Activated CD8-positive, alpha-beta memory T cell treated with anti-CD3 and anti-CD28 coated beads, Interleukin-2, amount 50 U/mL, for 1 hour (primary cell): ENCODE measurements around the gene TUT4.

ENCODE experiments used
- DNase-seq: peaks from one replicate; pipeline ENCODE4 v3.0.0-alpha.2; 2020; ENCODE audit errors: extremely low read depth

Gene TUT4

GRCh38 chr1:52469108-52469507 is 83.8 kb downstream of the TUT4 start:
- DNase-seq: no peak

DNA sequence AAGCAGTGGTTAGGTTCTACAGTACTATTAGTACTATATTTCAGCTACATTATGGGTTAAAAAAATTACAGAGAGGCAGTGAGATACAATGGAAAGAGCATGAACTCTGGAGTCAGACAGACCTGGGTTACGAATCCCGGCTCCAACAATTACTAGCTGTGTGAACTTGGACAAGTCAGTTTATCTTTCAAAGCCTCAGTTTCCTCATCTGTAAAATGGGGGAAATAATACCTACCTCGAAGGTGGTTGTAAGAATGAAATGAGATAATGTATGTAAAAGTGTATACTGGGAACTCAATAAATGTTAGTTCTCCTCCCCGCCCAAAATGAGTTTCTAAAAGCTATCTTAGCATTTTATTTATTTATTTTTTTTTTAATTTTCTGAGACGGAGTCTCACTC is 89.0 kb downstream of the TUT4 start:
- no peak for DNase-seq

DNA sequence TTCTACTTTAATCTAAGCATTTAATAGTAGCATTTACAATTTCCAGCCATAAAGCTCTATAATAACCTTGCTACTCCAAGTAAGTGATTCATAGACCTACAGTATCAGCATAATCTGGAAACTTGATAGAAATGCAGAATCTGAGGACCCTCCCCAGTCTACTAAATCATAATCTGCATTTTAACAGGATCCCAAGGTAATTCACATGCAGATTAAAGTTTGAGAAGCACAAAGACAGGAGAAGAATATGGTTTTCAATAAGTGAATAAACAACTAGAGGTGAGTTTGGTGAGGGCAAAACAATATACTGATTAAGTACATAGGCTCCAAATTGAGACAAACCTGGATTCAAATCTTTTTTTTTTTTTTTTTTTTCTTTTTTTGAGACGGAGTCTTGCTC is 91.1 kb downstream of the TUT4 start:
- no peak for DNase-seq

DNA sequence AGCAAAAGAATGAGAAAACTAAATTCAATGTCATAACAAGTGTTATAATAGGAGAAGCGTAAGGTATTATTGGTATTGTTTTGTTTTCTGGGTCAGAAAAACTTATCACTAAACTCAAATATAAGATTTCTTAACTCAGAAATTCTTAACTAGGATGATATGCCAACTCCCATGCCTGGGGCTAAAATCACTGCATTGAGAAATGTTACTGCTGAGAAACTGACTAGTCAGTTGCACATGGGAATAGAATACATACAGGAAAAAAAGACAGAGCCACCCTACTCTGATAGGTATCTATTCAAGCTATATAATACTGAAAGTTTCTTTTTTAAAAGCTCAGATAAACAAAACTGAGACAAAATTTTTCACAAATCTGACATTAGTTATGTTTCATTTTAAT is 92.2 kb downstream of the TUT4 start:
- no peak for DNase-seq

GRCh38 chr1:52455686-52456085 is 97.2 kb downstream of the TUT4 start:
- no peak for DNase-seq

DNA sequence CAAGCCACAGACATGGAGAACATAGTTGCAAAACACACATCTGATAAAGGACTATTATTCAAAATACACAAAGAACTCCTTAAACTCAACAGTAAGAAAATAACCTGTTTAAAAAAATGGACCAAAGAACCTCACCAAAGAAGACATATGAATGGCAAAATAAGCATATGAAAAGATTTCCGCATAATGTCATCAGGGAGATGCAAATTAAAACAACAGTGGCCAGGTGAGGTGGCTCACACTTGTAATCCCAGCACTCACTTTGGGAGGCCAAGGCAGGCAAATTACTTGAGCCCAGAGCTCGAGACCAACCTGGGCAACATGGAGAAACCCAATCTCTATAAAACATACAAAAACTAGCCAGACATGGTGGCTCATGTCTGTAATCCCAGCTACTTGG is 98.1 kb downstream of the TUT4 start:
- no peak for DNase-seq

DNA sequence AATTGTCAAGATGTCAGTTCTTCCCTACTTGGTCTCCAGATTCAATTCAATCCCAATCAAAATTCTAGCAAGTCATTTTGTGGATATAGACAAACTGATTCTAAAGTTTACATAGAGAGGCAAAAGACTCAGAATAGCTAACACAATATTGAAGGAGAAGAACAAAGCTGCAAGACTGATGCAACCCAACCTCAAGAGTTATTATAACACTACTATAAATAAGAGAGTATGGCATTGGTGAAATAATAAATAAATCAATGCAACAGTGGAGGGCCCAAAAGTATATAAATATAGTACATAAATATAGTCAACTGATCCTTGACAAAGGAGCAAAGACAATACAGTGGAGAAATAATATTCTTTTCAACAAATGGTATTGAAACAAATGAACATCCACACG is 98.8 kb downstream of the TUT4 start:
- no peak for DNase-seq

- no peak for DNase-seq
Observed at GRCh38 chr1:52444463-52444862, 108.4 kb downstream of the TUT4 start.

GRCh38 chr1:52439976-52440375 is 112.9 kb downstream of the TUT4 start:
- DNase-seq: no peak

DNA sequence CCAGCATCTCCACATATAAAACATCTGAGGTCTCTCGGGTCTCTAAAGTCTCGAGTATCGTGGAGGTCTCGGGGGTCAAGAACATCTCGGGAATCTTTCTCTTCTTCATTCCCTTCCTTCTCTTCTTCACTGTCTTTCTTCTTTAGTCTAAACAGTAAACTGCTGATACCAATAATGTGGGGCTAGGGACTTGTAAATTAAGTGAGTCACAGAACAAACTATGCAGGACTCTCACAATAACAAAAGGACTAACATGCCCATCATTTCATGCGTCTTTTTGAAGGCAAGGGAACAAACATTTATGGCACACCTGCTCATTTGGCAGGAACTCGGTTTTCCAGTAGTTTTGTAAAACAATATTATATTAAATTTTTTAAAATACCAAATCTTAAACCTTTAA is 116.1 kb downstream of the TUT4 start:
- no peak for DNase-seq

- DNase-seq: no peak
Observed at GRCh38 chr1:52435650-52436049, 117.2 kb downstream of the TUT4 start.

DNA sequence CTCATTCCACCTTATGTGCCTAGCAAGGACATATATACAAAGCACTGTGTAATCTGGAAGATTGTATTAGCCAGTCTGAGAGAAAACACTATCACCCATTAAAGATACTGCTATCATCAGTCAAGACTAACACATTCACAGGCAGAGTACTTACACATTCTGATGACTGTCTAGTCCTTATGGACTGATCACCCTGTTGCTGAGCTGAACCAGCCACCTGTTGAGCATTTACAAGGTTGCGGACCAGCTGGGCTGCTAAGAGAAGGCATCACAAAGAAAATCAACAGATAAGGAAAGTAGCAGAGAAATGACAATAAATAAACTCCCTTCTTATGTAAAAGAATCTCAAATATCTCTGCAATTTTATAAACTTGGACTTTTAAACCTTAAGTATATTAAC is 117.7 kb downstream of the TUT4 start:
- DNase-seq: no peak

DNA sequence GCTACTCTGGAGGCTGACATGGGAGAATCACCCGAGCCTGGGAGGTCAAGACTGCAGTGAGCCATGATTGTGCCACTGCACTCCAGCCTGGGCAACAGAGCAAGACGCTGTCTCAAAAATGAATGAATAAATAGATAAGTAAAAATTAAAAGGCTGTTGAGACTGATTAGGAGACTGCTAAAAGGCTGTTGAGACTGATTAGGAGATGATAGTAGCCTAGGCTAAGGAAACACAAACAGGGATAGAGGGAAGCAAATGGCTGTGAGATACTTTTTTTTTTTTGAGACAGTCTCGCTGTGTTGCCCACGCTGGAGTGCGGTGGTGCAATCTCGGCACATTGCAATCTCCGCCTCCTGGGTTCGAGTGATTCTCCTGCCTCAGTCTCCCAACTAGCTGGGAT is 120.1 kb downstream of the TUT4 start:
- DNase-seq: no peak

DNA sequence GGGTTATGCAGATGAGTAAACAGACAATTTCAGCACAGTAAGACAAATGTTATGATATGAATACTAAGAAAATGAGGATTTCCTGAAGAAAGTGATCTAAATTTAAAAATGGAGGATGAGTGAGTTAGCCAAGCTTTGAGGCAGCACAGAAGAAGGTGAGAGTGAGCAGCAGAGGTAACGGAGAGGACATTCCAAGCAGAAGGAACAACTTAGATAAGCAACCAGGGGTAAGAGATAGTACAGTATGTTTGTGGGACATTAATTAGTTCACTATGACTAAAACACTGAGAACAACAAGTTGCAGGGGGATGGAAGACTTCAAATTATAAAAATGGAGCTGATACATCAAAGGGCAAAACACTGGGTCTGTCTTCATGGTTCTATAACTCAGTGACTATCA is 125.7 kb downstream of the TUT4 start:
- no peak for DNase-seq

DNA sequence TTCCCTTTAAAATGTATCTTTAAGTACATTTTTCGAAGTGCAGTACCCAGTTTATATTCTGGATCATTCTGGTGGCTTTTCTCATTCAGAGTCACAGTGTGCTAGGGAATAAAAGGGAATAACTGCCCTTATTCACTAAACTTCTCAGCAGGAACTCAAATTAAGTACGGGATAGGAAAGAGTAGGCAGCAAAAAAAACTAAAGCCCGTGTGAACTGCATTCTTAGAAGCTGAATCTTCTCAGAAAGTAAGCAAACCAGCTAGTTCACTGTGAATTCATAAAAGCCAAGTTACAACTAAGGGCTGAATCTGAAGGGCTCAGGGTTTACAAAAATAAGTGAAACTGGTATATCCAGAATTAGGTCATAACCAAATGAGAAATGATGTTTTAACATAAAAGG is 126.5 kb downstream of the TUT4 start:
- no peak for DNase-seq

GRCh38 chr1:52424813-52425212 is 128.1 kb downstream of the TUT4 start:
- no peak for DNase-seq

GRCh38 chr1:52424231-52424636 is 128.7 kb downstream of the TUT4 start:
- DNase-seq: no peak

DNA sequence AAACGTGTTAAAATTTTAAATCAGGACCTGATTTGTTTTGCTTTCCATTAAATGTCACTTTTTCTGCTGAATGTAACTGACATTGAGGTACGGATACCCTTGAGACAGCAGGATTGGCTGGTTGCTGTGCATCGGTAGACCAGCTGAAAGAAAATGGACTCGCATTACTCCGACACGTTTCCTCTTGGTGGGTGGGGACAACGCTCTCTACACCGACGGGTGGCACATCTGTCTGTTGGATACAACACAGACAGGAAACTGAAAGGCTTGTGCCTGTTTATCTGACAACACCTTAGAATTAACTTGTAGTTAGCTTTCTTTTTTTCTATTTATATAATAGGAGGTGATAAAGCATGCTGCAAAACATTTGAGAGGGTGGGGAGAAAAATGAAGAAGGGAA is 129.1 kb downstream of the TUT4 start:
- DNase-seq: peak; percentile 46

GRCh38 chr1:52423055-52423454 is 129.8 kb downstream of the TUT4 start:
- DNase-seq: no peak

- DNase-seq: no peak
Observed at GRCh38 chr1:52420713-52421112, 132.2 kb downstream of the TUT4 start.

DNA sequence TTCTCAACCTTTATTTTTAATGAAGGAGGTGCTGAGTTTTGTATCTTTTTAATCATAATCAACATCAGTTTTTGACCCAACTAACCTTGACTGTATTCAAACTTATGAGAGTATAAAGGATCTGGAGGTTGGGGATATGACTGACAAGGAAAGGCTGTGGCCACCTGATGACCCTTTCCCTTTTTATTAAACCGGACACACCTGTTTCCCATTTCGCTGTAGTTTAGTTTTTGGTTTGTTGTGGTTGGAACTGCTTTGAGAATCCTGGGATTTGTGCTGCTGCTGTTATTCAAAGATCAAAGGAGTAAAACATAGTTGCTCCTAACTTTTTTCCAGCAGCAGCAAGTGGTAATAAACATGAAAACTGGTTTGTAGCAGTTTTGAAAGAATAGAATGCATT is 136.1 kb downstream of the TUT4 start:
- no peak for DNase-seq

DNA sequence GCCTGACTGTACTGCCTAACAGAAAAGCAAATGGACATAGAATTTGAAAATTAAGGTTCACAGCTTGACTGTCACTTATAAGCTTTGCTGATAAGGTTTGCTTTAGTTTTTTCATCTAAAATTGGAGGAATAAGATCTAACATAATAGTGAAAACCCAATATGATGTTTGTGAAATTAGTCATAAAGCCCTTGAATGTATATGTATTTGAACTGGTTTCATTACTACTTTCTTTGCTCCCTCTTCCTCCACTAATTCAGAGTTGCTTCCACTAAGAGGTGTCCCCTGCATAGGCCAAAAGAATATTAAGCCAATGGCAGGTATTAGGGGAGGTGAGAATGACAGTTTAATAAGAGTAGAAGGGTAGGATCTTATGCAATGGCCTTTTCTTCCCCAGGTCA is 137.9 kb downstream of the TUT4 start:
- no peak for DNase-seq

GRCh38 chr1:52413410-52413989 is 139.4 kb downstream of the TUT4 start:
- no peak for DNase-seq

DNA sequence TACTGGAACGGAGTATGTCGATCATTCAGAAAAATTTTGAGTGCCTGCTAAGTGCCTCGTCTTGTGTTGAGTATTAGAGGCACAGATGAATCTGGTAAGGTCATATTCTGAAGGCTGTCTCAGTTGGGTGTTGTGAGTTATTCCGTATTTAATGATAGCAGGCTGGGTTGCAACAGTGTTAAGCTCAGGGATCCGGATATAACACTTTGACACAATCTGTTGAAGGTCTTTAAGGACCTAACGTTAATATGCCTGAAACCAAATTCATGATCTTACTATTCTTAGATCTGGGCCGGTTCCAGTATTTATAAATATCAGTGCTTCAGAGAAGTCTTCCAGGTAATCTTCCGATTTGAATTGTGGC is 147.9 kb downstream of the TUT4 start:
- DNase-seq: no peak
